Caki2 (cell line): Measurements from ENCODE around the gene ISCU. TPM values are rescaled to one million over a fixed set of nuclear protein-coding genes. Genes with fewer than 3 reads are reported as not detected.

Experiments used
- DNase-seq: peaks from one replicate; pipeline ENCODE4 v3.0.0-alpha.2; 2015; ENCODE audit warnings: low read depth
- in situ Hi-C: cut with HindIII; loops from 2 replicates; pipeline ENCODE4 v1.10.0; 2016; ENCODE audit warnings: low sequenced_read_pairs, low pct_unique_long_range_greater_than_20kb, mixed read lengths
- total RNA-seq: library from RNA; depleted of rRNA; stranded (reverse); fragments of >200 nt; shearing (Covaris generic); gene quantifications from 2 replicates; pipeline ENCODE4 v1.2.3, GENCODE V29; 2014; ENCODE audit warnings: low replicate concordance; rRNA removed

ISCU gene
- 84.4 and 130 TPM in 2 replicates for total RNA-seq

GRCh38 chr12:108562348-108563135 lies at the start of gene ISCU:
TSS of gene ISCU (plus strand) at chr12:108562596. CDS start at chr12:108562623, 27 bp downstream.
- DNase-seq = peak; percentile 89
- in situ Hi-C loops = no loop called here

DNA sequence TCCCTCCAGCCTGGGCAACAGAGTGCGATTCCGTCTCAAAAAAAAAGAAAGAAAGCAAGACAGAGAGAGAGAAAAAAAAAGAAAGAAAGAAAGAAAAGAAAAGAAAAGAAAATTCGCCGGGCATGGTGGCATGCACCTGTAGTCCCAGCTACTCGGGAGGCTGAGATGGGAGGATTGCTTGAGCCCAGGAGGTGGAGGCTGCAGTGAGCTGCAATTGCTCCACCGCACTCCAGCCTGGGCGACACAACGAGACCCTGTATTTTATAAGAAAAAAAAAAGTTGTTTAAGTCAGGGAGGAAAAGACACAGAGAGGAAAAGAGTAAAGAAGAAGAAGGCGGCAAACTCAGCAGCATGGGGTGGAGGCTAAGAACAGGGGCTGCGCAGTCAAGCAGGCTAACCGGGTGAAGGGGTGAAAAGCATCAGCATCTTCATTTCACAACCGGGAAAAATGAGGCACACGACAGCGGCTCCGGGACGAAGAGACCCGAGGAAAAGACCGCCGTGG lies 47.9 kb upstream of the ISCU start:
- in situ Hi-C loops = no loop called here

DNA sequence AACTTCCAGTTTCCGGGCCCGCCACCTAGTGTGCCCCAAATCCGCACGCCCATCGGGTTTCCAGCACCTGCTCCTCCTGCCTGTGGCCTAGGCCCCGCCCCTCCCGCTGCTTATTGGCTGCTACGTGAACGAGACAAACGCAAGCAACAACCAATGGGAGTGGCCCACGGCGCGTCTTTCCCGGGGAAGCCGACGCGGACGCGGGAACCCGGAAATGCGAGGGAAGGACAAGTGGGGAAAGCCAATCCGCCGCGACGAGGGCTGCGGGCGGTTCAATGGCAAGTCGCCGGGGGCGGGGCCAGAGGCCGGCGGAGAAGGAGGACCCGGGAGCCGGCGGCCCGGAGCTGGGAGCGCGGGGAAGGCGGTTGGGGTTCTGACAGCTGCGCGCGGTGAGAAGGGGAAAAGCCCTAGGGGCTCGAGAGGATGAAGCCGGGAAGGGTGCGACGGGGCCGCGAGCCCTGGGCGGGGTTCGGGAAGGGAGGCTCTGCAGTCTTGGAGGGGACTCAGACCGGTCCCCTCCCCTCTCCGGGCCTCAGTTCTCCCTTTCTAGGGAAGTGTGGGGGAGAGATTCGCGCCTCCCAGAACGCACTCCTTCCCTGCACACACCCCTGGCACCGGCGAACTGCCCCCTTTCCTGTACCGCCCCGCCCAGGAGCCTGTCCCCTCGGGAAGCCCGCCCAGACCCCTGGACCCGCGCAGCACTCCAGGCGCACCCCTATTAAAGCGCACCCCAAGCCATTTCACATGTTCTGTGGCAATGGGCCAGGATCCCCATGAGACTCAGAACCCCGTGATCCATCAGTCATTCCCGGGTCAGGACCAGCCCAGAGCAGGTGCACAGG lies 47.2 kb upstream of the ISCU start, which contains the start of gene FICD:
FICD (plus strand) TSS at position 305 of the 842 bp plus-strand sequence. CDS start 1,696 bp downstream, outside the sequence.
- in situ Hi-C loops = no loop called here
- DNase-seq = peak; percentile 97

More for the DNA sequence above, 47.9 kb upstream of the ISCU start:
- DNase-seq = no peak

DNA sequence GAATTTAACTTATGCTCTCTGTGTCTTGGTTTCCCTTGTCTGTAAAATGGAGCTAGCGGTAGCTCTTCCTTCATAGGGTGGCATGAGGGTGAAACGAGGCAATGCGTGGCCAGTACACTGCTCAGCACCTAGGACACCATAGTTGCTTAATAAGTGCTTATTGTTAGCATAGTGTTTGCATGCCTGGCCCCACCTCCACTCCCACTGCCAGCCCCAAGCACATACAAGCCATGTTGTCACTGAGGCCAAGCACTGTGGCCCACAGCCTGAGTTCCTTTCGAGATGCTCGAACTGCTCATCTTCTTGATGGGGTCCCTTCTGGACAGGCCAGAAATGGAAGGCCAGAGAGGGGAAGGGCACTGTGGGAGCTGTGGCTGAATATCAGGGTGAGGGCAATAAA lies 46.5 kb upstream of the ISCU start:
- in situ Hi-C loops = no loop called here
- DNase-seq = no peak

- in situ Hi-C loops = no loop called here
- DNase-seq = no peak
Observed at GRCh38 chr12:108516511-108517275, 45.7 kb upstream of the ISCU start.

DNA sequence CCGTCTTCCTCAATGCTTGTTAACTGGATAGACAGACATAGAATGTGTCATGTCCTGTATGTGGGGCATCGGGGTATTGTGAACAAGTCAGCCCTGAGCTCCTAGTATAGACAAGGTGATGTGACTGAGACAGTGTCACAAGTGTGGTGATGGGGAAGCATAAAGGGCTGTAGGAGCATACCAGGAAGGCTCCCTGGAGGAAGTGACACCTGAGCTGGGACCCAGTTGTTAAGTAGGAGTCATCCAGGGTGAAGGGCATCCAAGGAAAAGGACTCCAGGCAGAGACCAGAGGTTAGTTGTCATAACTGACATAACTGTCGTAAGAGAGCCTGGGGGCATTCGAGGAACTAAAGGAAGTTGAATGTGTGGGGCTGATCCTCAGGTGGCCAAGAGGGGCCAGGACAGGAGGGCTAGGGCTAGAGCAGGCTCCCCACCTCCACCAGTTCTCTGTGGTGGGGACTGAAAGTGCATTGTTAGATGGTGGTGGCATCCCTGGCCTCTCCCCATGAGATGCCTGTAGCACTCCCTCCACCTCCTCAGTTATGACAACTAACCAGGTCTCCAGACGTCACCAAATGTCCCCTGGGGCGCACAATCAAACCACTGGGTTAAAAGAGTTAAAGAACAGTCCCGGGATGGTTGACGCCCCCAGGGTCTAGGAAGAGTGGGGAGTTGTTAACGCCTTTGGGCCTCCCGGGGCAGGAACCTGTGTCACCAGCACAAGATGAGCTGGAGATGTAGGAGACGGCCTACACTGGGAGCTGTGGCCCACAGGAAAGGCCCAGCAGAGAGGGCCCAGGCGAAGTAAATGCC lies 44.9 kb upstream of the ISCU start:
- no peak for DNase-seq
- in situ Hi-C loops = no loop called here

GRCh38 chr12:108518101-108518715 lies 44.2 kb upstream of the ISCU start:
- in situ Hi-C loops = no loop called here
- DNase-seq = no peak

- no peak for DNase-seq
- in situ Hi-C loops = no loop called here
Observed at GRCh38 chr12:108518716-108519496, 43.5 kb upstream of the ISCU start.

GRCh38 chr12:108519558-108519957 lies 42.8 kb upstream of the ISCU start:
- DNase-seq = no peak
- in situ Hi-C loops = no loop called here

DNA sequence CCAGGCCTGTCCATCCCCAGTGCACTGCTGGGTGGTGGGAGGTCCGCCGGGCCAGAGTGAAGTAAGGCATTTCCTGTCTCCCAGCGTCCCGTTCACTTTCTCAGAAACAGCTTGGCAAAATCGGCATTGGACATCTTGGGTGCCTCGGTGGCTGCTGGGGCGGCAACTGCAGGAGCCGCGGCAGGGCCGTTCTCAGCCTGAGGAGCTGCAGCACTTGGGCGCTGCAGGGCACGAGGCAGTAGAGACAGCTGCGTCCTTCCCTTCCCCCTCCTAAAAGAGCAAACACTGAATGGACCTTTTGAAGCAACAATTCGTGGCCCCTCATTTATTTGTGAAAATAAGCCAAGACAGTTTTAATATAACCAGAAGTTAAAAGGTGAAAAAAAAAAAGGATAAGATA lies 39.0 kb upstream of the ISCU start:
- in situ Hi-C loops = no loop called here
- no peak for DNase-seq

DNA sequence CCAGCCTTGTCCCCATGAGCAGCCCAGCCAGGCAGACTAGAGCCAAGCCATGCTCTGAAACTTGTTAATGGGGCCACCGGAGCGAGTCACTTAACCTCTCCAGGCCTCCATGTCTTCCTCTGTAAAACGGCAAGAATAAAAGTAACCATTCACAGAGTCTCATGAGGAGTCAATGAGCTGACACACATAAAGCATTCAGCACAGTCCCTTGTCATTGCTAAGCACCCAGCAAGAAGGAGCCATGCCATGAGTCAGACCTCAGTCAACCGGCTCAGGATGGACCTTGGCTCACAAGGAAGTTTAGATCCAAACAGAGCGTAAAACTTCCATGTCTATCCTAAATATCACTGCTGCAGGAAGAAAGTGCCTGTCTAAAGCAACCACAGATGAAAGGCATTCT lies 36.7 kb upstream of the ISCU start:
- DNase-seq = peak; percentile 87
- in situ Hi-C loops = no loop called here

DNA sequence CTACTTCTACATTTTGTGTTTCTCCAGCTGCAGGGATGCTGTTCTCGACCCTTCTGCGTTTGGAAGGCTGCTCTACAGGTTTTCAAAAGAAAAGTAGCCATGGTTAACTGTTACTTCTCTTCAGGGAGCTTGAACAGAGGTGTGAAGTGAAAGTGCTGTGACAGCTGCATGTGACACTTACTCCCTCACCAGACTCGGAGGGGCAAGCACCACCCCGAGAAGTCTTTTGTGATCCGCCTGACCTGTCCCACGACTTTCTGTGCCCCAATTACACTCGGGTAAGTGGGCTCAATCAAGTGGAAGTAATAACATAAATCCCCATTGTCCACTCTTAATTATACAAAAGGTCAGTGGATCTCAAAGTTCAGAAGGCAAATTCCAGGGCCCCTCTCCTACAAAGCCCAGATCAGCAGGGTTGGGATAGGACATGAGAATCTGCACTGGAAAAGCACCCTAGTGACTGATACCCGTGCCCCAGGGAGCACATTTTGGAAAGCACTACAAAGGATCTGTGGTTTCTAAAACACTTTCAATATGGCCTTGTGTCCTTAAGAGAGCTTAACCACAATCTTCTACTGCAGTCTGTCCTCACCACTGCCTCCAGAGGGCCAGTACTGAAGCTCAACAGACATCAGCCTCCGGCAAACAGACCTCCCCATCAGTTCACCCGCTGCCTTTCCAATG lies 35.8 kb upstream of the ISCU start:
- in situ Hi-C loops = no loop called here
- no peak for DNase-seq

GRCh38 chr12:108527166-108527496 lies 35.3 kb upstream of the ISCU start:
- no peak for DNase-seq
- in situ Hi-C loops = no loop called here

DNA sequence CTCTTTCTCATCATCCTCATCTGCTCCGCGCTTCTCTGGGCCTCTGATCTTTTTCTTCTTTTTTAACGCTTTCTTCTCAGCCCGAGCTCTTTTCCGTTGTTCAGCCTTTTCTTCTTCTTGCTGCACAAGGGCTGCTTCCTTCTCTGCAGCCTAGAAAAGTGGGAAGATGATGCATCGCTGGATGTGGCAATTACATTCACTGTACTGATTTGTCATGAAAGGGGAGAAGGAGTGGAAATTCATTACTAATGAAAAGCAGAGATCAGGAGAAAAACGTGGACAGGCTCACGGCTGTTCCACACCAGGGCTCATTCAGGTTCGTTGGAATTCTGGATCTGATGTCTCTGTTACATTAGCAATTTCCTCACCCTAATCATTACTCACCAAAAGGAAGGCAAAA lies 32.2 kb upstream of the ISCU start:
- in situ Hi-C loops = no loop called here
- no peak for DNase-seq

DNA sequence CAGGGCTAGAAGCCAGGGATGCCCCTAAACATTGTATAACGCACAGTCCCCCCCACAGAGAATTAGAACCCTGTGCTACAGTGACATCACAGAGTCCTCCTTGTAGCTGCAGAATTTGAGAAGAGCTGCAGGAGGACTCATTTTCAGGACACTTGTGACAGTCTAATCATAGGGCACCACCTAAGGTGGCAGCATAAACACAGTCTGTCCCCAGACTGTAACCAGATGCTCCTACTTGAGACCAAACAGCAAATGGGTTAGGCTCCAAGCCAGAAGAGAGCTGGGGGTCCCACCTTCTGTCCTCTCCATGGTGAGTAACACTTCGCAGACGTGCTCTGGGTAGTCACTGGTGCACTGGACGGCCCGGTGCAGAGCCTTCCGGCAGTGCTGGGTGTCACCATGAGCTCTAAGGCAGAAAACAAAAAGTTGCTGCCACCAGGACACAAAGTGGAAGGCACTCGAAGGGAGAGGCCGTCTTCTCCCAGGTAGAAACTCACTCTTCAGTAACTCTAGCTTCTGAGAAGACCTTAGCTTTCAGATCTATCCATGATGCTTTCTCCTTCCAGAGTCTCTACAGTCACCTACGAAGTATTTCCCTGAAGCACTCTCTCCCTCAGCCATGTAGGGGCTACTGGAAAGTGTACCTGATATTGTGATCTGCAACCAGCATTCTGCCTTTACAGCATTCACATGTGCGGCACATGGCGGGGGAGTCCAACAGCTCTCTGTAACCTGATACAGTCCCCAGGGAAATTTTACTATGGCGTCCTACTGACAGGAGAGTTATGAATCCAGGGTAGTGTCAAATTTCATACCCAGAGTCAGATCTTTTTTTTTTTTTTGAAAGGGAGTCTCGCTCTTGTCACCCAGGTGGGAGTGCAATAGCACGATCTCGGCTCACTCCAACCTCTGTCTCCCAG lies 30.2 kb upstream of the ISCU start:
- in situ Hi-C loops = no loop called here

More for the DNA sequence above, 30.2 kb upstream of the ISCU start:
- no peak for DNase-seq
